ENCODE measurements around the gene NRN1L.

Gene NRN1L

GRCh38 chr16:67917852-67918236 lies 33.2 kb downstream of the NRN1L start:
- peak; percentile 68 for DNase-seq (ENCODE audit: low read depth)

DNA sequence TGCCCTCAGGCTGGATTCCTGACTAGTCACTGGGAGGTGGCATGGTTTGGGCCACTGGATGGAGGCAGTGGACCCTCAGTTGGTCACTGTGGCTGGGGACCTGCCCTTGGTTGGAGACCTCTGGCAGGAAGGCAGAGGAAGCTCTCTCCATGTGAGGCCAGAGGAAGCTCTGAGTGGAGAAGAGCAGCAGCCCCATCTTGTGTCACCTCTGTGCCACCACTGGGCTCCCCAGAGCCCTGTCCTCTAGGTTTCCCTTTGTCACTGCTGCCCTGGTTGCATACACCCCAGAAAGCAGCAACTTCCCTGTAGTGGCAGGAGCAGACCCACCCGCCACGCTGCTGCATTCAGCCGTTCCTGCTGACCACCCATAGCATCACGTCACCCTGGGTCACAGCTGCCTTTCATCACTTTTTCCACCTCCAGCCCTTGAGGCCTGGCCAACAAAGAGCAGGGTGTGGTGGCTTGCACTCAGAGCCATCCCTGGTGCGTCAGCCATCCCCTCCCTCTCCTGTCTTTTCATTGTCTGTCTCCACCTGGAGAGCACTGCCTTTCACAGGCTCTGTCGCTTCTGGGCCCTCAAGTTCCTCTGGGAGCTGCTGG lies 35.0 kb downstream of the NRN1L start:
- no peak for DNase-seq (ENCODE audit: low read depth)

DNA sequence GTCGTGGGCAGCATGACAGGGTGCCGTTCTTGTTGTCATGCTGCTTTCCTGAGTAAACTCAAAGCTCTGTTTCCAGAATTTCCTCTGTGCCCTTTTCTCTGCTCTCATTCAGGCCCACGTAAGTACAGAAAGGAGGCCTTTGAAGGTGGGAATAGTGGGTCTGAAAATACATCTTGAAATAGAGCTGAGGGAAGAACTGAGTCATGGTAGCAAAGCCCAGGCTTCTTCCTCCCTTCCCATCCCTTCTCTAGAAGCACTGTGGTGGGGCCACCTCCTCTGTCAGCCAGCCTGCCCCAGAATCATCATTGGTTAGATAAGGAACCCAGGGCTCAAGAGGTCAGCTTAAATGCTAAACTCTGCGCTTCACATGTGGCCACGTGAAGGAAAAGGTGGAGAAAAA lies 37.5 kb downstream of the NRN1L start:
- DNase-seq (ENCODE audit: low read depth): no peak

GRCh38 chr16:67922740-67923139 lies 38.1 kb downstream of the NRN1L start:
- DNase-seq (ENCODE audit: low read depth): no peak

- DNase-seq (ENCODE audit: low read depth): no peak
Measured at GRCh38 chr16:67923414-67924116, 38.9 kb downstream of the NRN1L start.

GRCh38 chr16:67924140-67924906 lies 39.6 kb downstream of the NRN1L start:
- DNase-seq (ENCODE audit: low read depth): no peak

DNA sequence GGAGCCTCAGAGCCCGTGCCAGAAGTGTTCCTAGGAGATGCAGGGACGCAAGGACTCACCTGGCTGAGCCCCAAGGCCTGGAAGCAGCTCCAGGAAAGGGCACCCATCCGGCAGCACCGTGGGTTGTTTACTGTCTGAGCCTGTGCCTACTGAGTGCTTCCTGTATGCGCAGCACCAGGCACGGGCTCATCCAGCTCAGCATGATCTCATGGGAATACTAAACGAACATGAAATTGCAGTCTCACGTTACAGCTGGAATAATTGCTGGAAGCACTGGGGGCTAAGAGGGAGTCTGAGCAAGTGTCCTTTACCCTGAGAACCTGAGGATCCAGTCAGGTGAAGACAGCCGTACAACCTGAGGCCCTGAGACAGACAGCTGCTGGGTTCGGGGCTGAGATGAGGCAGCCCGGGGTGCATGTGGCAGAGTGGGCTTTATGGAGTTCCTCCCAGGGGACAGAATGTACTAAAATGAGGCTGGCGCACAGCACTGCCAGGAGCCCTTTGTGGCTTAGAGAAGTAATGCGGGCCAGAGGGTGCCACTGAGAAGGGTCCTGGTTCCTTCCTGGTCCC lies 41.6 kb downstream of the NRN1L start:
- DNase-seq (ENCODE audit: low read depth): no peak

DNA sequence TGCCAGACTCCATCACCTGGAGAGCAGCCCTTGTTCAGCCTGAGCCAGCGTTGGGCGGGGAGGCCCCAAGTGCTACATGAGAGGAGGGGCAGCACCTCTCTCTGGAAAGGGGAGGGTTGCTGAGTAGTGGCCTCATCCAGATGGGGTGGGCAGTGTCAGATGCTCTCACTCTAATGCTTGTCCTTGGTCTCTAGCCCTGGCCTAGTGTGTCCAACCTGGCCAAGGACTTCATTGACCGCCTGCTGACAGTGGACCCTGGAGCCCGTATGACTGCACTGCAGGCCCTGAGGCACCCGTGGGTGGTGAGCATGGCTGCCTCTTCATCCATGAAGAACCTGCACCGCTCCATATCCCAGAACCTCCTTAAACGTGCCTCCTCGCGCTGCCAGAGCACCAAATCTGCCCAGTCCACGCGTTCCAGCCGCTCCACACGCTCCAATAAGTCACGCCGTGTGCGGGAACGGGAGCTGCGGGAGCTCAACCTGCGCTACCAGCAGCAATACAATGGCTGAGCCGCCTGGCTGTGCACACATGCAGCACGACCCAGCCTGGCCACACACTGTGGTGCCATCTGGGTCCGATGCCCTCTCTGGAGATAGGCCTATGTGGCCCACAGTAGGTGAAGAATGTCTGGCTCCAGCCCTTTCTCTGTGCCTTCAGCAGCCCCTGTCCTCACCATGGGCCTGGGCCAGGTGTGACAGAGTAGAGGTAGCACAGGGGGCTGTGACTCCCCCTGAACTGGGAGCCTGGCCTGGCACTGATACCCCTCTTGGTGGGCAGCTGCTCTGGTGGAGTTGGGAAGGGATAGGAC lies 42.7 kb downstream of the NRN1L start:
- DNase-seq (ENCODE audit: low read depth): no peak

- DNase-seq (ENCODE audit: low read depth): no peak
Measured at GRCh38 chr16:67928147-67928546, 43.5 kb downstream of the NRN1L start.

- no peak for DNase-seq (ENCODE audit: low read depth)
Measured at GRCh38 chr16:67928561-67929364, 44.1 kb downstream of the NRN1L start.

- DNase-seq (ENCODE audit: low read depth): no peak
Measured at GRCh38 chr16:67930191-67930590, 45.5 kb downstream of the NRN1L start.

- DNase-seq (ENCODE audit: low read depth): no peak
Measured at GRCh38 chr16:67930678-67931211, 46.1 kb downstream of the NRN1L start.

DNA sequence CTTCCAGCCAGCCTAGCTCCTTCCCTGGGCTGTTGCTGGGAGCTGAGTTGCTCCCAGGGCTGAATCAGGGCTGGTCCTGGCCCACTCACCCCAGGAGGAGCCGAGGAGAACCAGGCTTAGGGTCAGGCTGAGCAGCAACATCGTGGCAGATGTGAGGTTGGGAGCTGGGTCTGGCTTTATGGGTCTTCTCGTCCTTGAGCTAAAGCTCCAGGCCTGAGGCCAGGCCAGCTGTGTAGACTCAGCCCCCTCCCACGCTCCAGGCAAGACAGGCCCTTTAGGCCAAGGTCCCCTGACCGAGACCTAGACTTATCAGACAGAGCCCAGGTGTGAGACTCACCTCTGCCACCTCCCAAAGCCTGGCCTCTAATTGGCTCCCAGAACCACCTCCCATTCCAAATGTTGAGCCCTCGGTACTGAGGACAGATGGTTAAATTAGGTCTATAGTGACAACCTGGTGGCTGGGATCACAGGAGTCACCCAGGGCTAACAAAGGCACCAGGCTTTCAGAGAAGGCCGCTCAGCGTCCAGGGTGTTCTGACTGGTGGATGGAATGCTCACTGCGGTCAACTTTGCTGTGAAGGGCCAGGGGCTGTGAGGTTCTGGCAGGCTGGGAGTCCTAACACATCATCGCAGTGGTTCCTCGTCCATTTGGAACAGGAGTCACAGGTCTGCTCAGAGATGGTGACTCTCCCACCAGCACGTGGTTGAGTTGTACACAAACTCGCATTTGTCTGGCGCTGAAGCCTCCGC lies 47.2 kb downstream of the NRN1L start, which contains the start of gene CTRL:
CTRL (minus strand) TSS at position 151 of the 750 bp plus-strand sequence; CDS start at position 141, 10 bp downstream.
- no peak for DNase-seq (ENCODE audit: low read depth)

DNA sequence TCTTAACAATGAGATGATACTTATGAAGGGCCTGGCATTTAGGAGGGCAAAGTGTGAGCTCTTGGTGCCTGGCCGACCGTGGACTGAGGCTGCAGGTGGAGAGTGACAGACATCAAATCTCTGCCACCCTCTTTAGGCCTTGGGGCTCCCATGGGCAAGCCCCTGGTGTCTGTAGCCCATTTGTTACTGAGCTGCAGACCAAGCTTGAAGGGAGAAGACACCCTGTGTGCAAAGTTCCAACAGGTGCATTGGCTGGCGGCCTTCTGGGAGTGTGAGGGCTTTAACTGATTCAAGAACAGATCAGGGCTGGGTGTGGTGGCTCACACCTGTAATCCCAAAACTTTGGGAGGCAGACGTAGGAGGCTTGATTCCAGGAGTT lies 47.8 kb downstream of the NRN1L start:
- no peak for DNase-seq (ENCODE audit: low read depth)

DNA sequence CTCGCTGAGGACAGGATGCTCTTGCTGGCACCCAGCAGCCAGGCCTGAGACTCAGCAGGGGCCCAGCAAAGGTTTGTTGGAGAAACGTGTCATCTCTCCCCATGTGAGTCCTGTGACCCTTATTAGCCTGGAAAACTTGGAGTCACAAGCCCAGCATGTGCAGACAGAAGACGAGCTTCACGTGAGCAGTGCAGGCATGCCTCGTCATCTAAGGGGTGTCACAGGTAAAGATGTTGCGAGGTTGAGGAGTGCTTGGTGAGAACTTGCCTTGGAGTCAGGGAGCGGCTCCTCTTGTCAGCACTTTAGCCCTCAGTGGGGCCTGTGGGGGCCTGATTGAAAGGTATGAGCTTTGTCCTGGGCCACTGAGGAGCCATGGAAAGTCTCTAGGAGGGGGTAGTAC lies 49.1 kb downstream of the NRN1L start:
- no peak for DNase-seq (ENCODE audit: low read depth)

DNA sequence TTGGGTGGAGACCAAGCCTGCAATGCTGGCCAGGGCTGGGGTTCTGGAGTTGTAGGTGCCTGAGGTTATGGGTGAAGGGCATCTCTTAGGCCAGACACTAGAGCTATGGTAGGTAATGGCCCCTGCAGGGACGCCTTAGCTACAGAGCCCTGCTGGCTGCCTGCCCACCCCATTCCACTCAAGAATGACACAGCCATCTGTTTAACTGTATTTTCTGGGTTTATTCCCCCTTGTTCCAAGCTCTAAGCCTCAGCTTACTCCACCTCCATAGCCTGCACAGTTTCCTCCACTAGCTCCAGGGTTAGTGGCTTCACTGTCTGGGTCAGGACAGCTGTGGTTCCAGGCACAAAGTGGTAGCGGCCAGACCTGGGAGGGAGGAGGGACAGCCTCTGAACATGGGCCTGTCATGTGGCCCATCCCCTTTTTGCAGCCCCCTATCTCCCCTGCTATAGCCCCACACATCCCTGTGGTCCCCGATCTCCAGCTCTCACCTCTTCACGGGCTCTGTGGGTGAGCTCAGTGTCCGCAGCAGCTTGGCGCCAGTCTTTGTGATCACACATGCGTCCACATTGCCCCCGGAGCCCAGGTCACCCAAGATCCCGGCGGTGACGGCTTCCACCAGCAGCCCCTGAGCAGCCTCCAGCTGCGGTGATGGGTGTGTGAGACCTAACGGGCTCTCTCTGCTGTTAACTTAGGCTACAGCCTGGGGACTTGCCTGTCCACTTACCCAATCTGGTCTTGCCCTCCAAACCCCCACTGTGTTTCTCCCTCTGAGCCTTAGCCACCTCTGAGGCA lies 49.8 kb downstream of the NRN1L start:
- DNase-seq (ENCODE audit: low read depth): no peak

DNA sequence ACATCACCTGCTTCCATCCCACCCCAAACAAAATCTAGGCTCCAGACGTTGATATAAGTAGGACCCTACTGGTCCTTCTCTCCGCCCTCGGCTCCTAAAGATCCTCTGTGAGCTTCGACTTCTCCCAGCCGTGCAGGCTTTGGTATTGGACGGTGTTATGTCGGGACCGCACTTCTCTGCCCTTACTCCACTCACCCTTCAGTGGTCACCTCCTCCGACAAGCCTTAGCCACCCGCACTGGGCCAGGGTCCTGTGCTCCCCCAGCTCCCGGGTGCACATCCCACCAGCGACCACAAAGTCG lies 50.4 kb downstream of the NRN1L start:
- DNase-seq (ENCODE audit: low read depth): no peak

DNA sequence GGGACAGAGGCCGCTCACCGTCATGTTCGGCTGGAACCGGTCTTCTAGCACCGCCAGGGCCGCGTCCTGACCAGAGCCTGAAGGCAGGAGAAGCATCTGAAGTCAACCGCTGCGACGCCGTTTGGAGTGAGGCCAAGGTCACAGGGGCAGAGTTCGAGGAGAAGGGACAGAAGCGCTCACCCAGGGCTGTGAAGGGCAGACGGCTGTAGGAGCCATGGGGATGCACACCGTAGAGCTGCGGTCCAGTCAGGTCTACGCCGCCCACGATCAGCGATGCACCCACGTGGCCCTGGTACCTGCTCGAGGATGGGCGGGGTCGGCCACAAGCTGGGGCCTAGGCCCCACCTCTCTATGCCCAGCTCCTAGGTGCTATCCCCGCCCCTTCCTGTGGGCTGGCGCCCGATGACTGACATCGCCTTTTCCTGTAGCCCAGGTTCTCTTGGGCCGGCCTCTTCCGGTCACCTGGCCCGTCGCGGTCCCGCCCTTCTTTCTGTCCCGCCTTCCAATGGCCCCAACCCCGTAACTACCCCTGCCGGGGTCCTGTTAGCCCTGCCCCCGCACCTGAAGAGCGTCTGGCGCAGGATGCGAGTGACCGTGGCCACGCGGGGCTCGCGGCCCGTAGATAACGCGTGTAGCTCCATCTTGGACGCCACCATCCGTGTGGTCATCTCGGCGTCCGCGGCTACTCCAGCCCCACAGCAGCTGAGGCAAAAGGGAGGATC lies 50.9 kb downstream of the NRN1L start:
- peak; percentile 85 for DNase-seq (ENCODE audit: low read depth)

Measured in GM04504 (cell line).